ENCODE results near the gene RERE. TPM values are rescaled to one million over a fixed set of nuclear protein-coding genes. Genes with fewer than 3 reads are reported as not detected.

The RERE gene
- polyA plus RNA-seq, 1 of the 3 experiments (the other 2 are of a cell fraction), result 8.1 TPM

- peaks cover 63% of the 10 kb centered on the region for H3K79me2 ChIP-seq (ENCODE audit: insufficient read depth)
- TF ChIP-seq USF1 (IDR thresholded peaks at IDR 0.05; ENCODE audit: borderline replicate concordance, low read depth) (no peak), CTCF (IDR thresholded peaks at IDR 0.05) (no peak), NRF1 (IDR thresholded peaks at IDR 0.05; ENCODE audit: low read depth, low read length) (no peak)
Observed at GRCh38 chr1:8809342-8809736, 8.1 kb downstream of the RERE start.

GRCh38 chr1:8807004-8807403, 10.4 kb downstream of the RERE start:
- no peak overlapping the region for H3K4me2 ChIP-seq
- CTCF ChIA-PET, result interaction anchor here (1.2 to 2.9 kb wide), 3 partner anchors 8 to 10 kb away, joined by 4 to 11 read pairs (median 7); partner anchors contain the start of gene RERE
- TF ChIP-seq ELF1 (IDR thresholded peaks at IDR 0.05) (no peak), FOXJ3 (CRISPR knock-in tag; IDR thresholded peaks at IDR 0.05) (no peak), EP300 (IDR thresholded peaks at IDR 0.05; ENCODE audit: borderline replicate concordance in 1 of 2, low read depth in 1 of 2, low read length in 1 of 2) (no peak), SMC3 (IDR thresholded peaks at IDR 0.05; ENCODE audit: low read depth, low read length) (no peak), YY1 (IDR thresholded peaks at IDR 0.05; ENCODE audit: low read depth) (no peak), RXRA (IDR thresholded peaks at IDR 0.05; ENCODE audit: borderline replicate concordance, low read depth) (no peak), USF2 (IDR thresholded peaks at IDR 0.05; ENCODE audit: borderline replicate concordance, low read depth, low read length) (no peak), GABPA (IDR thresholded peaks at IDR 0.05; ENCODE audit: low read depth) (no peak), FOSL2 (IDR thresholded peaks at IDR 0.05; ENCODE audit: borderline replicate concordance, low read depth) (no peak), RAD21 (IDR thresholded peaks at IDR 0.05; ENCODE audit: low read length) (no peak), TEAD4 (IDR thresholded peaks at IDR 0.05; ENCODE audit: borderline replicate concordance, insufficient read depth) (no peak), CTCF (IDR thresholded peaks at IDR 0.05) (no peak), REST (IDR thresholded peaks at IDR 0.05; ENCODE audit: low read depth, low read length) (no peak), GATA2 (CRISPR knock-in tag; IDR thresholded peaks at IDR 0.05) (no peak)
- peaks cover 53% of the 10 kb centered on the region; the same call in 1 of the 2 replicates for H3K79me2 ChIP-seq (ENCODE audit: insufficient read depth)
- H3F3A ChIP-seq (replicated peaks; ENCODE audit: insufficient read depth), result peaks cover 3% of the 10 kb centered on the region
- no peak overlapping the region for H2AFZ ChIP-seq (ENCODE audit: low read depth)
- H3K4me3 ChIP-seq (ENCODE audit: low read depth in 2 of 2, low read length in 1 of 2), result no peak overlapping the region
- H3K27ac ChIP-seq (ENCODE audit: low read depth in 2 of 2, low read length in 1 of 2), result no peak overlapping the region
- DNase-seq, result no peak
- 0 out of 2 replicates have a peak, but pooled peaks cover 9% of the 10 kb centered on the region for H4K20me1 ChIP-seq (ENCODE audit: insufficient read depth)
- no peaks in the 10 kb centered on the region for H3K36me3 ChIP-seq (replicated peaks in 1 of 2; ENCODE audit: control insufficient read depth in 1 of 2, insufficient read depth in 2 of 2, low read length in 1 of 2)
- POLR2A ChIA-PET, result no interaction called here
- H3K27me3 ChIP-seq (ENCODE audit: insufficient read depth), result no peaks in the 10 kb centered on the region
- H3K9ac ChIP-seq, result no peak overlapping the region
- 86% methylated on average over 8 of the region's 8 CpGs for WGBS (ENCODE audit: low lambda C conversion rate)
- H3K9me3 ChIP-seq, result no peaks in the 10 kb centered on the region
- no peaks in the 10 kb centered on the region for H3K9me2 ChIP-seq
- H3K4me1 ChIP-seq (ENCODE audit: control insufficient read depth in 1 of 2, insufficient read depth in 2 of 2, low read depth in 1 of 2, low read length in 1 of 2), result peaks cover 4 to 5% of the 10 kb centered on the region in 2 experiments; a peak in 2 of 4 replicates

More at GRCh38 chr1:8809342-8809736, 8.1 kb downstream of the RERE start:
- H3K9ac ChIP-seq, result no peak overlapping the region
- H2AFZ ChIP-seq (ENCODE audit: low read depth), result no peak overlapping the region
- CTCF ChIA-PET, result interaction anchor here (1.6 kb wide), 2 partner anchors 40 to 78 kb away, joined by 3 to 6 read pairs; no protein-coding TSS in a partner anchor
- peaks cover 7 to 10% of the 10 kb centered on the region in 2 experiments; a peak in 3 of 4 replicates for H3K4me1 ChIP-seq (ENCODE audit: control insufficient read depth in 1 of 2, insufficient read depth in 2 of 2, low read depth in 1 of 2, low read length in 1 of 2)
- no peaks in the 10 kb centered on the region for H3K36me3 ChIP-seq (replicated peaks in 1 of 2; ENCODE audit: control insufficient read depth in 1 of 2, insufficient read depth in 2 of 2, low read length in 1 of 2)
- H3K27me3 ChIP-seq (ENCODE audit: insufficient read depth), result no peaks in the 10 kb centered on the region
- no peak overlapping the region for H3K4me3 ChIP-seq (ENCODE audit: low read depth in 2 of 2, low read length in 1 of 2)
- H3K9me3 ChIP-seq, result no peaks in the 10 kb centered on the region
- H4K20me1 ChIP-seq (ENCODE audit: insufficient read depth), result peaks cover 9% of the 10 kb centered on the region; the same call in 1 of the 2 replicates
- no peak for DNase-seq
- POLR2A ChIA-PET, result no interaction called here
- H3K27ac ChIP-seq (ENCODE audit: low read depth in 2 of 2, low read length in 1 of 2), result no peak overlapping the region
- H3F3A ChIP-seq (replicated peaks; ENCODE audit: insufficient read depth), result peaks cover 3% of the 10 kb centered on the region
- no peaks in the 10 kb centered on the region for H3K9me2 ChIP-seq
- 70% methylated on average over 1 of the region's 1 CpG for WGBS (ENCODE audit: low lambda C conversion rate)
- no peak overlapping the region for H3K4me2 ChIP-seq

Data from SK-N-SH (cell line).